ENCODE data around the gene UBA1.

GRCh38 chrX:47224266-47224895 is 30.8 kb downstream of the UBA1 start:
- TF ChIP-seq POLR2AphosphoS5 (IDR thresholded peaks at IDR 0.05; ENCODE audit: insufficient read depth in 1 of 2, low read depth in 1 of 2) (no peak), CTCF (IDR thresholded peaks at IDR 0.05) (no peak), POLR2A (IDR thresholded peaks at IDR 0.05) (no peak)

Measured in vagina (tissue), 2 donors.